HCT116 (cell line): ENCODE measurements around the gene ZCCHC10. TPM values are rescaled to one million over a fixed set of nuclear protein-coding genes. Genes with fewer than 3 reads are reported as not detected.

Experiments used
- ATAC-seq: fragments of 200-7000 bp; cut with Tn5 transposase; 2 replicates; pipeline ENCODE4 v1.9.1; 2020; ENCODE audit warnings: mild to moderate bottlenecking, moderate library complexity
- BruUV-seq: library from RNA; stranded (reverse); fragments of 400-500 nt; replicated peaks from 2 replicates; lab custom pipeline; 2021; lab: Mats Ljungman, UMichigan
- CTCF ChIA-PET: fragments of 300-600 bp; sonication (Branson Sonifier 250); formaldehyde crosslinking; loops from one replicate; lab custom pipeline; 2021; ENCODE audit warnings: antibody characterized with exemption; lab: Charles Lee
- POLR2A ChIA-PET: fragments of 300-600, 350-600 bp; sonication (Branson Sonifier 250); formaldehyde crosslinking; loops from one replicate; lab custom pipeline; 2021; ENCODE audit warnings: antibody characterized with exemption; lab: Charles Lee
- RAD21 ChIA-PET, 2 experiments: fragments of 300-600 bp; sonication (Branson Sonifier 250); formaldehyde crosslinking; loops; one replicate each; lab custom pipeline; 2023; ENCODE audit warnings: low total read pairs in 2 of 2; ENCODE audit not compliant: uncharacterized antibody in 2 of 2, unreplicated experiment in 2 of 2, low non-redundant PET in 1 of 2; lab: Charles Lee
- DNase-seq: peaks from one replicate; pipeline ENCODE4 v3.0.0-alpha.2; 2010; ENCODE audit warnings: low read depth, low spot score
- H2AFZ ChIP-seq: fragments of 200-600 bp; shearing (Covaris generic), sonication (generic); 2 replicates; pipeline ENCODE4 v1.6.1; 2017; ENCODE audit warnings: low read depth, mixed run types, mixed read lengths, antibody characterized with exemption, low read length; ENCODE audit not compliant: poor library complexity, severe bottlenecking
- H3K27ac ChIP-seq: 2 replicates; pipeline ENCODE4 v1.5.1; 2012; ENCODE audit warnings: low read depth, low read length
- H3K27me3 ChIP-seq: fragments of 200-600 bp; sonication (generic); 2 replicates; pipeline ENCODE4 v1.6.1; 2016; ENCODE audit warnings: mixed run types, low read length, mixed read lengths; ENCODE audit not compliant: insufficient read depth
- H3K36me3 ChIP-seq, 2 experiments: fragments of 200-500 bp in 1 of 2; fragments of 200-600 bp in 1 of 2; sonication (Bioruptor generic) in 1 of 2; sonication (generic) in 1 of 2; 2 replicates each; pipeline versions ENCODE4 v1.5.1 to v1.6.1; 2014 to 2016; ENCODE audit warnings: low read length in 2 of 2, inconsistent platforms in 1 of 2, mixed read lengths in 1 of 2, mixed run types in 1 of 2; ENCODE audit not compliant: insufficient read depth in 2 of 2, control insufficient read depth in 1 of 2
- H3K4me1 ChIP-seq, 2 experiments: fragments of 200-600 bp in 1 of 2; sonication (generic) in 1 of 2; 2 replicates each; pipeline versions ENCODE4 v1.5.1 to v1.6.1; 2012 to 2017; ENCODE audit warnings: low read length in 2 of 2, inconsistent platforms in 1 of 2, mild to moderate bottlenecking in 1 of 2, mixed read lengths in 1 of 2, mixed run types in 1 of 2, moderate library complexity in 1 of 2; ENCODE audit not compliant: insufficient read depth in 2 of 2, control insufficient read depth in 1 of 2
- H3K4me2 ChIP-seq: fragments of 200-600 bp; sonication (generic); 2 replicates; pipeline ENCODE4 v1.6.1; 2017; ENCODE audit warnings: mixed run types, low read length, mixed read lengths
- H3K4me3 ChIP-seq, 2 experiments: fragments of 200-600 bp in 1 of 2; sonication (generic) in 1 of 2; replicated peaks in 1 of 2; 2 replicates each; pipeline ENCODE4 v1.5.1; 2011 to 2016; ENCODE audit warnings: low read length in 2 of 2, control low read depth in 1 of 2, low read depth in 1 of 2, mild to moderate bottlenecking in 1 of 2, mixed read lengths in 1 of 2, mixed run types in 1 of 2
- H3K79me2 ChIP-seq: fragments of 200-600 bp; sonication (generic); 2 replicates; pipeline ENCODE4 v1.6.1; 2017; ENCODE audit warnings: mild to moderate bottlenecking, mixed run types, low read length, moderate library complexity, mixed read lengths; ENCODE audit not compliant: insufficient read depth
- H3K9ac ChIP-seq: fragments of 200-600 bp; sonication (generic); 2 replicates; pipeline ENCODE4 v1.6.1; 2016; ENCODE audit warnings: low read length, mixed read lengths
- H3K9me2 ChIP-seq: fragments of 200-600 bp; sonication (generic), shearing (Covaris generic); 2 replicates; pipeline ENCODE4 v1.6.1; 2017; ENCODE audit warnings: mixed run types, mild to moderate bottlenecking, moderate library complexity; ENCODE audit not compliant: insufficient read depth
- H3K9me3 ChIP-seq, 2 experiments: fragments of 200-500 bp in 1 of 2; fragments of 200-600 bp in 1 of 2; sonication (Bioruptor generic) in 1 of 2; sonication (generic) in 1 of 2; 2 replicates each; pipeline ENCODE4 v1.6.1; 2014 to 2017; ENCODE audit warnings: low read length in 2 of 2, mixed read lengths in 2 of 2, inconsistent platforms in 1 of 2, low read depth in 1 of 2, mild to moderate bottlenecking in 1 of 2, mixed run types in 1 of 2, moderate library complexity in 1 of 2; ENCODE audit not compliant: control insufficient read depth in 1 of 2, insufficient read depth in 1 of 2
- H4K20me1 ChIP-seq: fragments of 200-600 bp; sonication (generic), shearing (Covaris generic); 2 replicates; pipeline ENCODE4 v1.6.1; 2017; ENCODE audit warnings: mixed run types, mild to moderate bottlenecking, moderate library complexity; ENCODE audit not compliant: insufficient read depth
- ATF3 ChIP-seq: IDR thresholded peaks from 2 replicates; pipeline ENCODE4 v1.6.1; 2012
- CEBPB ChIP-seq: IDR thresholded peaks from 2 replicates; pipeline ENCODE4 v1.6.1; 2012; ENCODE audit warnings: low read depth
- CTCF ChIP-seq, 3 experiments: fragments of 200-600 bp in 1 of 3; sonication (generic) in 1 of 3; IDR thresholded peaks in 2 of 3; conservative IDR thresholded peaks in 1 of 3; 2 replicates each; pipeline ENCODE4 v1.5.1; 2012 to 2017; ENCODE audit warnings: low read depth in 2 of 3, low read length in 2 of 3, antibody characterized with exemption in 1 of 3, borderline replicate concordance in 1 of 3, control low read depth in 1 of 3, mild to moderate bottlenecking in 1 of 3, mixed read lengths in 1 of 3, mixed run types in 1 of 3, moderate library complexity in 1 of 3; ENCODE audit not compliant: insufficient read depth in 1 of 3
- EGR1 ChIP-seq: IDR thresholded peaks from 2 replicates; pipeline ENCODE4 v1.6.1; 2012; ENCODE audit warnings: low read depth
- ELF1 ChIP-seq: IDR thresholded peaks from 2 replicates; pipeline ENCODE4 v1.6.1; 2012; ENCODE audit warnings: low read depth, borderline replicate concordance
- EZH2 ChIP-seq: fragments of 200-600 bp; sonication (generic); IDR thresholded peaks from 2 replicates; pipeline ENCODE4 v1.6.1; 2017; ENCODE audit warnings: antibody characterized with exemption, mixed run types
- FOSL1 ChIP-seq: IDR thresholded peaks from 2 replicates; pipeline ENCODE4 v1.6.1; 2012; ENCODE audit warnings: low read depth
- JUND ChIP-seq: IDR thresholded peaks from 2 replicates; pipeline ENCODE4 v1.6.1; 2012
- POLR2A ChIP-seq: IDR thresholded peaks from 2 replicates; pipeline ENCODE4 v1.7.0; 2011; ENCODE audit warnings: borderline replicate concordance; ENCODE audit not compliant: insufficient read depth, insufficient read length; ENCODE audit errors: extremely low read depth
- RAD21 ChIP-seq: IDR thresholded peaks from 2 replicates; pipeline ENCODE4 v1.6.1; 2012; ENCODE audit warnings: low read depth, mild to moderate bottlenecking
- REST ChIP-seq: IDR thresholded peaks from 2 replicates; pipeline ENCODE4 v1.6.1; 2012; ENCODE audit warnings: low read depth
- SIN3A ChIP-seq: IDR thresholded peaks from 2 replicates; pipeline ENCODE4 v1.6.1; 2012; ENCODE audit warnings: low read depth
- ZNF274 ChIP-seq: fragments of 200-500 bp; sonication (Bioruptor generic); IDR thresholded peaks from 2 replicates; pipeline ENCODE4 v1.6.1; 2014; ENCODE audit warnings: mild to moderate bottlenecking, low read depth, low read length, inconsistent platforms
- intact Hi-C: fragments of 100-400 bp; cut with micrococcal nuclease; formaldehyde crosslinking; loops from 2 replicates; pipeline ENCODE4 v1.10.0; 2022
- total RNA-seq: library from RNA; stranded (reverse); gene quantifications from one replicate; pipeline ENCODE4 v1.2.1, GENCODE V29; 2021; ENCODE audit not compliant: unreplicated experiment
- TF ChIP-seq, protein P1 (sequence below): IDR thresholded peaks from 2 replicates; pipeline ENCODE4 v1.6.1; 2011; ENCODE audit warnings: mild to moderate bottlenecking, low read length, moderate library complexity; ENCODE audit not compliant: insufficient replicate concordance; ENCODE audit errors: extremely low read depth

Gene ZCCHC10
- total RNA-seq, 1 experiment from 2014 or later: 19.2 TPM

- RAD21 ChIA-PET: no interaction called here
- CTCF ChIA-PET: no interaction called here
- no peaks in the 10 kb centered on the region for H3K9me3 ChIP-seq
- no TSS peak for BruUV-seq
- peaks cover 0 to 11% of the 10 kb centered on the region in 2 experiments; a peak in 1 of 4 replicates for H3K36me3 ChIP-seq
- no peaks in the 10 kb centered on the region for H3K9me2 ChIP-seq
- TF ChIP-seq CEBPB: no peak
- no peak for TF ChIP-seq ATF3
- TF ChIP-seq RAD21: no peak
- TF ChIP-seq REST: no peak
- no peak for TF ChIP-seq EZH2
- TF ChIP-seq JUND: no peak
- DNase-seq (no peak), ATAC-seq (no peak)
- H3K79me2 ChIP-seq: peaks cover 93% of the 10 kb centered on the region
- H3K27ac ChIP-seq: no peak overlapping the region
- no peaks in the 10 kb centered on the region for H3K27me3 ChIP-seq
- no peak overlapping the region for H2AFZ ChIP-seq
- H3K4me2 ChIP-seq: no peak overlapping the region
- peaks cover 6 to 19% of the 10 kb centered on the region in 2 experiments; a peak in 3 of 4 replicates for H3K4me1 ChIP-seq
- H3K9ac ChIP-seq: no peak overlapping the region
- intact Hi-C loops: no loop called here
- H4K20me1 ChIP-seq: 0 out of 2 replicates have a peak, but pooled peaks cover 6% of the 10 kb centered on the region
- H3K4me3 ChIP-seq: no peak overlapping the region
- POLR2A ChIA-PET: no interaction called here
These were observed 73.5 kb downstream of the ZCCHC10 start for GRCh38 chr5:132952829-132953228.

GRCh38 chr5:132951897-132952296 is 74.5 kb downstream of the ZCCHC10 start:
- ChIA-PET CTCF (no interaction called here), POLR2A (no interaction called here), RAD21 (no interaction called here)
- H3K27me3 ChIP-seq: no peaks in the 10 kb centered on the region
- H3K9me3 ChIP-seq: no peaks in the 10 kb centered on the region
- peaks cover 0 to 11% of the 10 kb centered on the region in 2 experiments; a peak in 1 of 4 replicates for H3K36me3 ChIP-seq
- peaks cover 9 to 26% of the 10 kb centered on the region in 2 experiments; a peak in 3 of 4 replicates for H3K4me1 ChIP-seq
- H4K20me1 ChIP-seq: 0 out of 2 replicates have a peak, but pooled peaks cover 6% of the 10 kb centered on the region
- H3K4me3 ChIP-seq: no peak overlapping the region
- no peak for ATAC-seq
- peaks cover 93% of the 10 kb centered on the region for H3K79me2 ChIP-seq
- H3K27ac ChIP-seq: no peak overlapping the region
- no peak overlapping the region for H3K4me2 ChIP-seq
- intact Hi-C loops: no loop called here
- H2AFZ ChIP-seq: no peak overlapping the region
- BruUV-seq: no TSS peak
- no peak overlapping the region for H3K9ac ChIP-seq
- DNase-seq: no peak
- no peaks in the 10 kb centered on the region for H3K9me2 ChIP-seq
- TF ChIP-seq, protein P1, sequence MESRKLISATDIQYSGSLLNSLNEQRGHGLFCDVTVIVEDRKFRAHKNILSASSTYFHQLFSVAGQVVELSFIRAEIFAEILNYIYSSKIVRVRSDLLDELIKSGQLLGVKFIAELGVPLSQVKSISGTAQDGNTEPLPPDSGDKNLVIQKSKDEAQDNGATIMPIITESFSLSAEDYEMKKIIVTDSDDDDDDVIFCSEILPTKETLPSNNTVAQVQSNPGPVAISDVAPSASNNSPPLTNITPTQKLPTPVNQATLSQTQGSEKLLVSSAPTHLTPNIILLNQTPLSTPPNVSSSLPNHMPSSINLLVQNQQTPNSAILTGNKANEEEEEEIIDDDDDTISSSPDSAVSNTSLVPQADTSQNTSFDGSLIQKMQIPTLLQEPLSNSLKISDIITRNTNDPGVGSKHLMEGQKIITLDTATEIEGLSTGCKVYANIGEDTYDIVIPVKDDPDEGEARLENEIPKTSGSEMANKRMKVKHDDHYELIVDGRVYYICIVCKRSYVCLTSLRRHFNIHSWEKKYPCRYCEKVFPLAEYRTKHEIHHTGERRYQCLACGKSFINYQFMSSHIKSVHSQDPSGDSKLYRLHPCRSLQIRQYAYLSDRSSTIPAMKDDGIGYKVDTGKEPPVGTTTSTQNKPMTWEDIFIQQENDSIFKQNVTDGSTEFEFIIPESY: no peak
- TF ChIP-seq EGR1 (no peak), FOSL1 (no peak), SIN3A (no peak), POLR2A (no peak), ELF1 (no peak), ZNF274 (no peak), CTCF (IDR thresholded peaks at IDR 0.05 in 2 of 3, conservative IDR thresholded peaks at IDR 0.05 in 1 of 3; ENCODE audit: borderline replicate concordance in 1 of 3, insufficient read depth in 1 of 3, low read depth in 2 of 3, low read length in 2 of 3) (no peak)
